GM12878 (cell line): Measurements from ENCODE around the gene BDNF.

Experiments used
- CBFB ChIP-seq: IDR thresholded peaks from 2 replicates; pipeline ENCODE4 v1.6.1; 2016; ENCODE audit warnings: antibody characterized with exemption, low read depth
- EZH2 ChIP-seq: IDR thresholded peaks from 2 replicates; pipeline ENCODE4 v1.6.1; 2012; ENCODE audit warnings: low read depth, mild to moderate bottlenecking, control low read depth, inconsistent platforms, low read length, borderline replicate concordance; ENCODE audit not compliant: control insufficient read depth
- HCFC1 ChIP-seq: fragments of 150-350 bp; IDR thresholded peaks from 2 replicates; pipeline ENCODE4 v1.6.1; 2014; ENCODE audit warnings: low read length
- NRF1 ChIP-seq: conservative IDR thresholded peaks from 2 replicates; pipeline ENCODE4 v1.6.1; 2011; ENCODE audit warnings: mild to moderate bottlenecking, low read depth, low read length, improper control_type of control experiment
- PAX5 ChIP-seq: IDR thresholded peaks from 2 replicates; pipeline ENCODE4 v1.6.1; 2011; ENCODE audit warnings: low read depth, low read length, borderline replicate concordance
- POLR2A ChIP-seq: IDR thresholded peaks from 2 replicates; pipeline ENCODE4 v1.6.1; 2011; ENCODE audit warnings: low read depth, mild to moderate bottlenecking, low read length
- RCOR1 ChIP-seq: conservative IDR thresholded peaks from 2 replicates; pipeline ENCODE4 v1.6.1; 2012; ENCODE audit warnings: low read depth, low read length, improper control_type of control experiment
- SMAD1 ChIP-seq: fragments of 450-650 bp; IDR thresholded peaks from 2 replicates; pipeline ENCODE4 v1.6.1; 2018; ENCODE audit warnings: mild to moderate bottlenecking, low read depth; ENCODE audit not compliant: partially characterized antibody
- ZBTB33 ChIP-seq: fragments of 450-650 bp; IDR thresholded peaks from 2 replicates; pipeline ENCODE4 v1.6.1; 2017; ENCODE audit warnings: mild to moderate bottlenecking
- ZZZ3 ChIP-seq: IDR thresholded peaks from 2 replicates; pipeline ENCODE4 v1.6.1; 2011; ENCODE audit warnings: low read depth; ENCODE audit not compliant: control insufficient read depth, insufficient read length
- TF ChIP-seq, protein P1 (sequence below), 3 experiments: IDR thresholded peaks in 2 of 3; conservative IDR thresholded peaks in 1 of 3; 2 replicates each; pipeline ENCODE4 v1.5.1; 2011; ENCODE audit warnings: low read depth in 3 of 3, low read length in 3 of 3, mild to moderate bottlenecking in 3 of 3, control low read depth in 2 of 3, moderate library complexity in 2 of 3, inconsistent platforms in 1 of 3, mixed read lengths in 1 of 3; ENCODE audit not compliant: control insufficient read depth in 2 of 3, insufficient read depth in 1 of 3; ENCODE audit errors: extremely low read depth in 1 of 3
- TF ChIP-seq, protein P2 (sequence below): IDR thresholded peaks from 2 replicates; pipeline ENCODE4 v1.6.1; 2012; ENCODE audit warnings: low read depth, low read length, improper control_type of control experiment

DNA sequence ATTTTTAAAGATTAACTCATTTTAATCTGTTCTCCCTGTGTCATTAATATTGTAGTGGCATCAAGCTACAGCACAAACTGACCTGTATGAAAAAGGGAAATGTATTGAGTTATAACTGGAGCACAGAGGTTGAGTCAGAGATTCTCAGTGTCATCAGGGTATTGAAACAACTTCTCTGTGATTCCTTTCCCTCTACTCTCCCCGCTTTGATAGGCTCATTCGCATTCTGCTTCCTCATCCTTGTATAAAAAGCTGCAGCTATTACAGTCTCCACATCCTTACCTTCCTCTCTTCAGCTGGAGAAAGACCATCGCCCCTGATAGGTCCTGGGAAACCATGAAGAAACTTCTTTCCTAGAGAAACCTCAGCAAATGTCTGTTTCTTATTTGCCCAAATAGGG lies 90.0 kb downstream of the BDNF start:
- TF ChIP-seq, protein P1, sequence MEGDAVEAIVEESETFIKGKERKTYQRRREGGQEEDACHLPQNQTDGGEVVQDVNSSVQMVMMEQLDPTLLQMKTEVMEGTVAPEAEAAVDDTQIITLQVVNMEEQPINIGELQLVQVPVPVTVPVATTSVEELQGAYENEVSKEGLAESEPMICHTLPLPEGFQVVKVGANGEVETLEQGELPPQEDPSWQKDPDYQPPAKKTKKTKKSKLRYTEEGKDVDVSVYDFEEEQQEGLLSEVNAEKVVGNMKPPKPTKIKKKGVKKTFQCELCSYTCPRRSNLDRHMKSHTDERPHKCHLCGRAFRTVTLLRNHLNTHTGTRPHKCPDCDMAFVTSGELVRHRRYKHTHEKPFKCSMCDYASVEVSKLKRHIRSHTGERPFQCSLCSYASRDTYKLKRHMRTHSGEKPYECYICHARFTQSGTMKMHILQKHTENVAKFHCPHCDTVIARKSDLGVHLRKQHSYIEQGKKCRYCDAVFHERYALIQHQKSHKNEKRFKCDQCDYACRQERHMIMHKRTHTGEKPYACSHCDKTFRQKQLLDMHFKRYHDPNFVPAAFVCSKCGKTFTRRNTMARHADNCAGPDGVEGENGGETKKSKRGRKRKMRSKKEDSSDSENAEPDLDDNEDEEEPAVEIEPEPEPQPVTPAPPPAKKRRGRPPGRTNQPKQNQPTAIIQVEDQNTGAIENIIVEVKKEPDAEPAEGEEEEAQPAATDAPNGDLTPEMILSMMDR (IDR thresholded peaks at IDR 0.05 in 2 of 3, conservative IDR thresholded peaks at IDR 0.05 in 1 of 3; ENCODE audit: control insufficient read depth in 2 of 3, extremely low read depth in 1 of 3, insufficient read depth in 1 of 3, low read depth in 3 of 3, low read length in 3 of 3): no peak
- TF ChIP-seq ZBTB33: no peak
- TF ChIP-seq NRF1: no peak
- TF ChIP-seq ZZZ3: no peak
- TF ChIP-seq POLR2A: no peak
- TF ChIP-seq HCFC1: no peak
- TF ChIP-seq, protein P2, sequence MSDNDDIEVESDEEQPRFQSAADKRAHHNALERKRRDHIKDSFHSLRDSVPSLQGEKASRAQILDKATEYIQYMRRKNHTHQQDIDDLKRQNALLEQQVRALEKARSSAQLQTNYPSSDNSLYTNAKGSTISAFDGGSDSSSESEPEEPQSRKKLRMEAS: no peak
- TF ChIP-seq RCOR1: no peak
- TF ChIP-seq CBFB: no peak
- TF ChIP-seq EZH2: no peak
- TF ChIP-seq PAX5: no peak
- no peak for TF ChIP-seq SMAD1
